SU-DHL-6 (cell line): Measurements from ENCODE around the gene SMAD5.
A peak's percentile ranks its signal among the peaks of the same experiment; 100 is the strongest.

Experiments used
- H2AFZ ChIP-seq: fragments of 200-600 bp; sonication (generic); 2 replicates; pipeline ENCODE4 v1.6.1; 2014; ENCODE audit warnings: low read depth, mild to moderate bottlenecking, moderate library complexity, mixed read lengths, antibody characterized with exemption, low read length; ENCODE audit not compliant: severe bottlenecking
- H3F3A ChIP-seq: fragments of 200-600 bp; shearing (Covaris generic); 2 replicates; pipeline ENCODE4 v1.6.0; 2016; ENCODE audit warnings: antibody characterized with exemption, mild to moderate bottlenecking; ENCODE audit not compliant: insufficient read depth
- H3K27ac ChIP-seq: fragments of 200-600 bp; sonication (generic); 2 replicates; pipeline ENCODE4 v1.5.1; 2016; ENCODE audit warnings: low read depth, mild to moderate bottlenecking, low read length, moderate library complexity, mixed read lengths
- H3K27me3 ChIP-seq: fragments of 200-600 bp; sonication (generic), shearing (Covaris generic); 2 replicates; pipeline ENCODE4 v1.6.0; 2014; ENCODE audit warnings: mild to moderate bottlenecking, low read length
- H3K36me3 ChIP-seq: fragments of 200-600 bp; sonication (generic); 2 replicates; pipeline ENCODE4 v1.6.1; 2014; ENCODE audit warnings: mild to moderate bottlenecking, low read length, mixed read lengths
- H3K4me2 ChIP-seq: fragments of 300-600, 200-600 bp; shearing (Covaris generic), sonication (generic); 2 replicates; pipeline ENCODE4 v1.6.0; 2014; ENCODE audit warnings: low read length, low read depth, mild to moderate bottlenecking; ENCODE audit not compliant: poor library complexity, severe bottlenecking
- H3K4me3 ChIP-seq: fragments of 200-600 bp; sonication (generic); 2 replicates; pipeline ENCODE4 v1.5.1; 2014; ENCODE audit warnings: antibody characterized with exemption, low read length, mild to moderate bottlenecking, mixed read lengths; ENCODE audit not compliant: insufficient read depth, poor library complexity, severe bottlenecking
- H3K79me2 ChIP-seq: fragments of 200-600 bp; sonication (generic); 2 replicates; pipeline ENCODE4 v1.6.1; 2014; ENCODE audit warnings: mild to moderate bottlenecking, low read length, moderate library complexity; ENCODE audit not compliant: insufficient read depth
- H3K9ac ChIP-seq: fragments of 200-600 bp; sonication (generic); 2 replicates; pipeline ENCODE4 v1.7.0; 2014; ENCODE audit warnings: mild to moderate bottlenecking, low read length
- H3K9me2 ChIP-seq: fragments of 200-600 bp; sonication (generic); replicated peaks from 2 replicates; pipeline ENCODE4 v1.6.1; 2014; ENCODE audit warnings: low read length; ENCODE audit not compliant: insufficient read depth
- H3K9me3 ChIP-seq: fragments of 200-600 bp; sonication (generic); 2 replicates; pipeline ENCODE4 v1.6.1; 2014; ENCODE audit warnings: low read length, mixed read lengths; ENCODE audit not compliant: insufficient read depth
- H4K20me1 ChIP-seq: fragments of 200-600 bp; sonication (generic); 2 replicates; pipeline ENCODE4 v1.6.1; 2014; ENCODE audit warnings: low read depth, mild to moderate bottlenecking, antibody characterized with exemption, low read length, moderate library complexity, mixed read lengths
- EZH2phosphoT487 ChIP-seq: fragments of 200-600 bp; sonication (generic), shearing (Covaris generic); conservative IDR thresholded peaks from 2 replicates; pipeline ENCODE4 v1.6.1; 2018; ENCODE audit warnings: mild to moderate bottlenecking, antibody characterized with exemption, low read length, moderate library complexity, mixed read lengths
- TF ChIP-seq, protein P1 (sequence below): fragments of 200-600 bp; sonication (generic); IDR thresholded peaks from one replicate; pipeline ENCODE4 v1.5.1; 2017; ENCODE audit warnings: antibody characterized with exemption, mild to moderate bottlenecking, low read length, moderate library complexity; ENCODE audit not compliant: insufficient read depth, poor library complexity, severe bottlenecking

The SMAD5 gene

DNA sequence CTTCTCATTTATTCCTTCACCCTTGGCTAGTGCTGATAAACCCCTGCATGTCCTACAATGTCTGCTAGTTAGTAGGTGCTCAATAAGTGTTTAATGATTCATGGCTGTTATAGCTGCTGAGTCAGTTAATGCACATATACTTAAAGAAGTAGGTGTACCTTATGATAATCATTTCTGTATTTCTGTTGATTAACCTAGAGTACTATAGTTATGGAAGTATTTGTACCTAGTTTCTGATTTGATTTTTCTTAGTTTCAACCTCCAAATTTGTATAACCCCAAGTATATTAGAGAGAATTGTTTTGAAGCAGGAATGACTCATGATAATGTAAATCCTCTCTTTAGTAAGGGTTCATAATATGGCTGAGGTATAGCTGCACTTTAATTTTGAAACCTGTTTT lies 8.9 kb downstream of the SMAD5 start:
- H3K9ac ChIP-seq = no peak overlapping the region
- H3F3A ChIP-seq = no peaks in the 10 kb centered on the region
- TF ChIP-seq, protein P1, sequence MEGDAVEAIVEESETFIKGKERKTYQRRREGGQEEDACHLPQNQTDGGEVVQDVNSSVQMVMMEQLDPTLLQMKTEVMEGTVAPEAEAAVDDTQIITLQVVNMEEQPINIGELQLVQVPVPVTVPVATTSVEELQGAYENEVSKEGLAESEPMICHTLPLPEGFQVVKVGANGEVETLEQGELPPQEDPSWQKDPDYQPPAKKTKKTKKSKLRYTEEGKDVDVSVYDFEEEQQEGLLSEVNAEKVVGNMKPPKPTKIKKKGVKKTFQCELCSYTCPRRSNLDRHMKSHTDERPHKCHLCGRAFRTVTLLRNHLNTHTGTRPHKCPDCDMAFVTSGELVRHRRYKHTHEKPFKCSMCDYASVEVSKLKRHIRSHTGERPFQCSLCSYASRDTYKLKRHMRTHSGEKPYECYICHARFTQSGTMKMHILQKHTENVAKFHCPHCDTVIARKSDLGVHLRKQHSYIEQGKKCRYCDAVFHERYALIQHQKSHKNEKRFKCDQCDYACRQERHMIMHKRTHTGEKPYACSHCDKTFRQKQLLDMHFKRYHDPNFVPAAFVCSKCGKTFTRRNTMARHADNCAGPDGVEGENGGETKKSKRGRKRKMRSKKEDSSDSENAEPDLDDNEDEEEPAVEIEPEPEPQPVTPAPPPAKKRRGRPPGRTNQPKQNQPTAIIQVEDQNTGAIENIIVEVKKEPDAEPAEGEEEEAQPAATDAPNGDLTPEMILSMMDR = no peak
- no peak for TF ChIP-seq EZH2phosphoT487
- H3K9me3 ChIP-seq = no peaks in the 10 kb centered on the region
- no peak overlapping the region for H3K4me3 ChIP-seq
- H3K27ac ChIP-seq = no peak overlapping the region
- H2AFZ ChIP-seq = no peak overlapping the region
- H3K36me3 ChIP-seq = no peaks in the 10 kb centered on the region
- no peaks in the 10 kb centered on the region for H3K9me2 ChIP-seq
- peaks cover 100% of the 10 kb centered on the region for H3K79me2 ChIP-seq
- no peaks in the 10 kb centered on the region for H3K27me3 ChIP-seq
- peaks cover 74% of the 10 kb centered on the region for H4K20me1 ChIP-seq
- H3K4me2 ChIP-seq = peak overlapping the region; percentile 16

GRCh38 chr5:136143312-136143711 lies 10.7 kb downstream of the SMAD5 start:
- H3K4me2 ChIP-seq = peak overlapping the region; percentile 16
- no peak overlapping the region for H3K9ac ChIP-seq
- peaks cover 100% of the 10 kb centered on the region for H3K79me2 ChIP-seq

DNA sequence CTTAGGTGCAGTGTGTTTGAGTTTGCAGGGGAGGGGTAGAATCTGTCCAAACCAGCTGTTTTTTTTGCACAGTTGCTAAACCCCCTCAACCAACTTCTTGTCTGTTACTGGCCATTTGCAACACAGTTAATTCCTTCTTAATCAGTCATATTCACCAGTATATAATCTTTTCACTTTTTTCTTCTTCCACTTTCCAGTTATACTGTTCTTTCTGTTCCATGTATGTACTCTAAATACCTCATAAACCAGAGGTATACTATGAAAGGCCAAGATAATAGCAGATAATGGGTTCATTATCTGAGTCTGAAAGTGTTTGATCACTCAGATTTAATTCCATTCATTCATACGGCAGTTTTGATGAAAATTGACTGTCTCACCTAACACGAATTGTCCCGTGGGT lies 11.1 kb downstream of the SMAD5 start:
- Histone ChIP-seq H3K36me3 (peaks cover 13% of the 10 kb centered on the region; the same call in 1 of the 2 replicates), H3K9me3 (no peaks in the 10 kb centered on the region), H3K4me2 (peak overlapping the region; percentile 16), H3K9me2 (no peaks in the 10 kb centered on the region), H3K27me3 (no peaks in the 10 kb centered on the region), H3K27ac (peak overlapping the region; percentile 1; the same call in 1 of the 2 replicates), H3K9ac (no peak overlapping the region), H3F3A (no peaks in the 10 kb centered on the region), H3K4me3 (no peak overlapping the region), H4K20me1 (peaks cover 62% of the 10 kb centered on the region), H2AFZ (no peak overlapping the region), H3K79me2 (peaks cover 100% of the 10 kb centered on the region)
- TF ChIP-seq, protein P1 = no peak
- TF ChIP-seq EZH2phosphoT487 = no peak

More at GRCh38 chr5:136143312-136143711, 10.7 kb downstream of the SMAD5 start:
- Histone ChIP-seq H3K9me3 (no peaks in the 10 kb centered on the region), H4K20me1 (peaks cover 62% of the 10 kb centered on the region), H3K27ac (peak overlapping the region; percentile 1; the same call in 1 of the 2 replicates), H3K9me2 (no peaks in the 10 kb centered on the region), H3K27me3 (no peaks in the 10 kb centered on the region), H3F3A (no peaks in the 10 kb centered on the region), H3K4me3 (no peak overlapping the region), H3K36me3 (peaks cover 9% of the 10 kb centered on the region; the same call in 1 of the 2 replicates), H2AFZ (no peak overlapping the region)
- TF ChIP-seq, protein P1 = no peak
- no peak for TF ChIP-seq EZH2phosphoT487
